ENCODE results near the gene SLC39A6. TPM values are rescaled to one million over a fixed set of nuclear protein-coding genes. Genes with fewer than 3 reads are reported as not detected.

The SLC39A6 gene
- total and polyA plus RNA-seq, 2 of the 13 experiments (the other 11 are each of a cell fraction or from before 2014, with no cell fraction given), result 41.7 to 59.2 TPM

- TF ChIP-seq MLXIP (CRISPR knock-in tag; IDR thresholded peaks at IDR 0.05; ENCODE audit: borderline replicate concordance) (no peak), ZNF781 (CRISPR knock-in tag; IDR thresholded peaks at IDR 0.05; ENCODE audit: borderline replicate concordance, not compliant biosample characterization) (no peak), PCBP2 (optimal IDR thresholded peaks at IDR 0.05; ENCODE audit: low read depth, low read length, poor library complexity, severe bottlenecking) (no peak), ZNF253 (CRISPR knock-in tag; IDR thresholded peaks at IDR 0.05; ENCODE audit: borderline replicate concordance) (no peak), PCBP1 (IDR thresholded peaks at IDR 0.05; ENCODE audit: borderline replicate concordance, low read depth, low read length) (no peak), ZNF629 (CRISPR knock-in tag; conservative IDR thresholded peaks at IDR 0.05) (peak; percentile 75), ZNF432 (CRISPR knock-in tag; IDR thresholded peaks at IDR 0.05; ENCODE audit: borderline replicate concordance) (no peak), ZNF800 (CRISPR knock-in tag; IDR thresholded peaks at IDR 0.05) (no peak), SP2 (CRISPR knock-in tag; IDR thresholded peaks at IDR 0.05) (no peak), ZBTB14 (CRISPR knock-in tag; IDR thresholded peaks at IDR 0.05) (no peak), TBX3 (IDR thresholded peaks at IDR 0.05; ENCODE audit: borderline replicate concordance) (peak; percentile 70), ZNF557 (CRISPR knock-in tag; IDR thresholded peaks at IDR 0.05) (no peak), ZNF350 (CRISPR knock-in tag; IDR thresholded peaks at IDR 0.05; ENCODE audit: borderline replicate concordance, low read depth) (peak; percentile 64; the same call in 1 of the 2 replicates), MED8 (CRISPR knock-in tag; IDR thresholded peaks at IDR 0.05; ENCODE audit: insufficient replicate concordance) (peak; percentile 46), CREB1 (IDR thresholded peaks at IDR 0.05) (peak; percentile 77), CREB1 (CRISPR knock-in tag; IDR thresholded peaks at IDR 0.05) (peak; percentile 89), SETDB1 (CRISPR knock-in tag; IDR thresholded peaks at IDR 0.05; ENCODE audit: borderline replicate concordance) (no peak), HOXA7 (CRISPR knock-in tag; IDR thresholded peaks at IDR 0.05) (no peak), KDM2A (CRISPR knock-in tag; IDR thresholded peaks at IDR 0.05; ENCODE audit: borderline replicate concordance, low read depth) (0 out of 2 replicates have a peak, but pooled peaks have one; percentile 17), SMARCC2 (IDR thresholded peaks at IDR 0.05) (no peak), GATA4 (IDR thresholded peaks at IDR 0.05; ENCODE audit: borderline replicate concordance, low read depth) (peak; percentile 95)
- TF ChIP-seq, protein P1, sequence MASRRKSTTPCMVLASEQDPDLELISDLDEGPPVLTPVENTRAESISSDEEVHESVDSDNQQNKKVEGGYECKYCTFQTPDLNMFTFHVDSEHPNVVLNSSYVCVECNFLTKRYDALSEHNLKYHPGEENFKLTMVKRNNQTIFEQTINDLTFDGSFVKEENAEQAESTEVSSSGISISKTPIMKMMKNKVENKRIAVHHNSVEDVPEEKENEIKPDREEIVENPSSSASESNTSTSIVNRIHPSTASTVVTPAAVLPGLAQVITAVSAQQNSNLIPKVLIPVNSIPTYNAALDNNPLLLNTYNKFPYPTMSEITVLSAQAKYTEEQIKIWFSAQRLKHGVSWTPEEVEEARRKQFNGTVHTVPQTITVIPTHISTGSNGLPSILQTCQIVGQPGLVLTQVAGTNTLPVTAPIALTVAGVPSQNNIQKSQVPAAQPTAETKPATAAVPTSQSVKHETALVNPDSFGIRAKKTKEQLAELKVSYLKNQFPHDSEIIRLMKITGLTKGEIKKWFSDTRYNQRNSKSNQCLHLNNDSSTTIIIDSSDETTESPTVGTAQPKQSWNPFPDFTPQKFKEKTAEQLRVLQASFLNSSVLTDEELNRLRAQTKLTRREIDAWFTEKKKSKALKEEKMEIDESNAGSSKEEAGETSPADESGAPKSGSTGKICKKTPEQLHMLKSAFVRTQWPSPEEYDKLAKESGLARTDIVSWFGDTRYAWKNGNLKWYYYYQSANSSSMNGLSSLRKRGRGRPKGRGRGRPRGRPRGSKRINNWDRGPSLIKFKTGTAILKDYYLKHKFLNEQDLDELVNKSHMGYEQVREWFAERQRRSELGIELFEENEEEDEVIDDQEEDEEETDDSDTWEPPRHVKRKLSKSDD (CRISPR knock-in tag; IDR thresholded peaks at IDR 0.05; ENCODE audit: low read depth), result peak; percentile 62; the same call in 1 of the 2 replicates
Measured at GRCh38 chr18:36176177-36176584, 47.0 kb upstream of the SLC39A6 start (continued).
